Measurements from ENCODE around the gene RHBDD3.
"Not testable (repeated sequence)": the region's sequence is repeated elsewhere in the genome, so short reads cannot be mapped to it uniquely, and the experiment has no call there.

The RHBDD3 gene

DNA sequence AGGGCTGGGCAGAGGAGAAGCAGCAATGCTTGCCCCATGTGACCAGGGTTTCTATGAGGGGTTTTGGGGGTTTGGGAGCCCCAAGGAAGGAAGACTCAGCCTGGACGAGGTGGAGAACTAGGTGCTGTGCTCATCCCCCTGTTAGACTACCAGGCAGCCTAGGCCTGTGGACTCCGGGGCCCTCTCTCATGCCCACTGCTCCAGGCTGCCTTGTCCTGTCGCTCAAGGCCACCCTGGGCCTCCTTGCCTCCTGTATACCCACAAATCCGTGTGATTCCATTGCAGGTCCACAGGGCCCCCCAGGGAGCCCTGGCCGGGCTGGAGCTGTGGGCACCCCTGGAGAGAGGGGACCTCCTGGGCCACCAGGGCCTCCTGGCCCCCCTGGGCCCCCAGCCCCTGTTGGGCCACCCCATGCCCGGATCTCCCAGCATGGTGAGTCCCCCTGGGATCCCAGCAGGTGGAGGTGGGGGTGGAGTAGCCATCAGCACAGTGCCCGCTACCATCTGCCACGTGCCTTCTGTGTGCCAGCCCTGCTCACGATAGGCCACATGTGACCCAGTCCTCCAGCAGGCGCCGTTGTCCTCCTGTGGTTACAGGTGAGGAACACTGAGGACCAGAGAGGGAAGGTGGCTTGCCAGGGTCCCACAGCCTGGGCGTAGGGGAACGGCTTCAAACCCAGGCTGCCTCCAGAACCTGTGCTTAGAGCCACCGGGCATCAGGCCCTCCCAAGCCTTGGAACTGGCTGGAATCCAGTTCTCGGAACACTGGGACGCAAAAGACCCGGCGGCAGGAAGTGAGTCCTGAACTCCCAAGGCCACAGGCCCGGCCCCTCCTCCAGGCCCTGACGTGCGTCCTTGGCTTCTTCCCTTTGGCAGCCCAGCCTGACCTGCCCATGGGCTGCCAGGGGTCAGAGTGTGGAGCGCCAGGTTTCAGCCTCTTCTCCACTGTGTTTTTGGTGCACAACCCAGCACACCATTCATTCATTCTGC is 35.5 kb downstream of the RHBDD3 start:
- H3K36me3 ChIP-seq (ENCODE audit: insufficient read depth, low read length): no peaks in the 10 kb centered on the region
- H3K9ac ChIP-seq (ENCODE audit: low read length): no peak overlapping the region
- no peaks in the 10 kb centered on the region for H3K27me3 ChIP-seq (ENCODE audit: control insufficient read depth in 1 of 2, insufficient read depth in 2 of 2, low read length in 2 of 2)
- no peaks in the 10 kb centered on the region for H3K9me3 ChIP-seq (ENCODE audit: low read length)
- no peak overlapping the region for H3K27ac ChIP-seq (ENCODE audit: low read depth, low read length)
- no peak overlapping the region for H3K4me3 ChIP-seq (ENCODE audit: low read depth in 1 of 2, low read length in 2 of 2)
- no peaks in the 10 kb centered on the region for H3K4me1 ChIP-seq (ENCODE audit: insufficient read depth, low read length)

- H3K4me1 ChIP-seq (ENCODE audit: insufficient read depth, low read length): peaks cover 4% of the 10 kb centered on the region
- no peaks in the 10 kb centered on the region for H3K9me3 ChIP-seq (ENCODE audit: low read length)
- no peak overlapping the region for H3K4me3 ChIP-seq (ENCODE audit: low read depth in 1 of 2, low read length in 2 of 2)
- H3K36me3 ChIP-seq (ENCODE audit: insufficient read depth, low read length): no peaks in the 10 kb centered on the region
- H3K27me3 ChIP-seq (ENCODE audit: control insufficient read depth in 1 of 2, insufficient read depth in 2 of 2, low read length in 2 of 2): no peaks in the 10 kb centered on the region
- no peak overlapping the region for H3K9ac ChIP-seq (ENCODE audit: low read length)
- H3K27ac ChIP-seq (ENCODE audit: low read depth, low read length): no peak overlapping the region
Observed at GRCh38 chr22:29230972-29231875, 36.6 kb downstream of the RHBDD3 start.

DNA sequence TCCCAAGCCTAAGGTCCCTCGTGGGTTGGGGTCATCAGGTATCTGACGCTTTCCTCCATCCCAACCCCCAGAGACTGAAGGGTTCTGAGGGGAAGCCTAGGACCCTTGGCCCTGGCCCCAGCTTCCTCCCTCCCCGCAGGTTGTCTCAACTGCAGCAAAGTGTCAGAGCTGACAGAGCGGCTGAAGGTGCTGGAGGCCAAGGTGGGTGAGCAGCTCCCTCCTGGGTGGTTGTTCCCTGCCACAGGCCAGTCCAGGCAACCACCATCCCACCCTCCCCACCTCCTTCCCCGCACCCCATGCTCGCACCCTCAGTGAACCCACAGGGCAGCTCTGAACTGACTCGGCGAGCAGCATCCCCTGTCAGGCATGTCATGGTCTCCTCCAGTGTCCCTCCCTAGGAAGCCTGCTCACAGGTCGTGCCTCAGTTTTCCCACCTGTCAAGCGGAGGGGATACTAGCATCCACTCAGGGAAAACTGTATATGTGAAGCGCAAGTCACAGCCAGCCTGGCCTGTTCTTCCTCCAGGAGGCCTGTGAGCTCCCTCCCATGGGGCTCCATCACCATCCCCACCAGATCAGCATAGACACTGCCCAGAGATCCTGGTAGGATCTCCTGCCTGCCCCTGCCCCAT is 41.3 kb downstream of the RHBDD3 start:
- Histone ChIP-seq H3K27ac (ENCODE audit: low read depth, low read length) (no peak overlapping the region), H3K36me3 (ENCODE audit: insufficient read depth, low read length) (no peaks in the 10 kb centered on the region), H3K9ac (ENCODE audit: low read length) (no peak overlapping the region), H3K4me3 (ENCODE audit: low read depth in 1 of 2, low read length in 2 of 2) (no peak overlapping the region), H3K27me3 (ENCODE audit: control insufficient read depth in 1 of 2, insufficient read depth in 2 of 2, low read length in 2 of 2) (no peaks in the 10 kb centered on the region), H3K4me1 (ENCODE audit: insufficient read depth, low read length) (peaks cover 32% of the 10 kb centered on the region), H3K9me3 (ENCODE audit: low read length) (no peaks in the 10 kb centered on the region)

GRCh38 chr22:29225422-29226090 is 42.2 kb downstream of the RHBDD3 start:
- Histone ChIP-seq H3K36me3 (ENCODE audit: insufficient read depth, low read length) (no peaks in the 10 kb centered on the region), H3K27me3 (ENCODE audit: control insufficient read depth in 1 of 2, insufficient read depth in 2 of 2, low read length in 2 of 2) (no peaks in the 10 kb centered on the region), H3K4me1 (ENCODE audit: insufficient read depth, low read length) (peaks cover 34% of the 10 kb centered on the region), H3K27ac (ENCODE audit: low read depth, low read length) (peak overlapping the region; percentile 19), H3K4me3 (ENCODE audit: low read depth in 1 of 2, low read length in 2 of 2) (no peak overlapping the region), H3K9me3 (ENCODE audit: low read length) (no peaks in the 10 kb centered on the region), H3K9ac (ENCODE audit: low read length) (no peak overlapping the region)

GRCh38 chr22:29224859-29225410 is 42.8 kb downstream of the RHBDD3 start:
- H3K27ac ChIP-seq (ENCODE audit: low read depth, low read length): peak overlapping the region; percentile 19
- no peak overlapping the region for H3K9ac ChIP-seq (ENCODE audit: low read length)
- peaks cover 39% of the 10 kb centered on the region for H3K4me1 ChIP-seq (ENCODE audit: insufficient read depth, low read length)

GRCh38 chr22:29224121-29224858 is 43.5 kb downstream of the RHBDD3 start:
- H3K9me3 ChIP-seq (ENCODE audit: low read length): no peaks in the 10 kb centered on the region
- H3K36me3 ChIP-seq (ENCODE audit: insufficient read depth, low read length): no peaks in the 10 kb centered on the region
- H3K4me3 ChIP-seq (ENCODE audit: low read depth in 1 of 2, low read length in 2 of 2): no peak overlapping the region
- peaks cover 39% of the 10 kb centered on the region for H3K4me1 ChIP-seq (ENCODE audit: insufficient read depth, low read length)
- H3K27ac ChIP-seq (ENCODE audit: low read depth, low read length): peak overlapping the region; percentile 66
- H3K9ac ChIP-seq (ENCODE audit: low read length): no peak overlapping the region
- H3K27me3 ChIP-seq (ENCODE audit: control insufficient read depth in 1 of 2, insufficient read depth in 2 of 2, low read length in 2 of 2): no peaks in the 10 kb centered on the region

More at GRCh38 chr22:29224859-29225410, 42.8 kb downstream of the RHBDD3 start:
- Histone ChIP-seq H3K36me3 (ENCODE audit: insufficient read depth, low read length) (no peaks in the 10 kb centered on the region), H3K9me3 (ENCODE audit: low read length) (no peaks in the 10 kb centered on the region), H3K27me3 (ENCODE audit: control insufficient read depth in 1 of 2, insufficient read depth in 2 of 2, low read length in 2 of 2) (no peaks in the 10 kb centered on the region), H3K4me3 (ENCODE audit: low read depth in 1 of 2, low read length in 2 of 2) (no peak overlapping the region)

- Histone ChIP-seq H3K4me1 (ENCODE audit: insufficient read depth, low read length) (peaks cover 24% of the 10 kb centered on the region), H3K4me3 (ENCODE audit: low read depth in 1 of 2, low read length in 2 of 2) (no peak overlapping the region), H3K9ac (ENCODE audit: low read length) (no peak overlapping the region), H3K9me3 (ENCODE audit: low read length) (no peaks in the 10 kb centered on the region), H3K27me3 (ENCODE audit: control insufficient read depth in 1 of 2, insufficient read depth in 2 of 2, low read length in 2 of 2) (no peaks in the 10 kb centered on the region), H3K27ac (ENCODE audit: low read depth, low read length) (no peak overlapping the region), H3K36me3 (ENCODE audit: insufficient read depth, low read length) (no peaks in the 10 kb centered on the region)
Observed at GRCh38 chr22:29219881-29220670, 47.7 kb downstream of the RHBDD3 start.

DNA sequence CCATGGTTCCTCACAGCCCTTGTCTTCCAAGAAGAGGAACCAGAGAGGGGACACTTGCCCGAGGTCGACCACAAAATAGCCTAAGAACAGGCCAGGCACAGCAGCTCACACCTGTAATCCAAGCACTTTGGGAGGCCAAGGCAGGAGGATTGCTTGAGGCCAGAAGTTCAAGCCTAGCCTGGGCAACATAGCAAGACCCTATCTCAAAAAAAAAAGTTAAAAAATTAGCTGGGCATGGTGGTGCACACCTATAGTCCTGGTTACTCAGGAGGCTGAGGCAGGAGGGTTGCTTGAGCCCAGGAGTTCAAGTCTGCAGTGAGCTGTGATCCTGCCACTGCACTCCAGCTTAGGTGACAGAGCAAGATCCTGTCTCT is 48.4 kb downstream of the RHBDD3 start:
- not testable (repeated sequence) for H3K36me3 ChIP-seq (ENCODE audit: insufficient read depth, low read length); H3K27me3 ChIP-seq (ENCODE audit: control insufficient read depth in 1 of 2, insufficient read depth in 2 of 2, low read length in 2 of 2); H3K9ac ChIP-seq (ENCODE audit: low read length); H3K27ac ChIP-seq (ENCODE audit: low read depth, low read length); H3K9me3 ChIP-seq (ENCODE audit: low read length); H3K4me3 ChIP-seq (ENCODE audit: low read depth in 1 of 2, low read length in 2 of 2)
- H3K4me1 ChIP-seq (ENCODE audit: insufficient read depth, low read length): peaks cover 17% of the 10 kb centered on the region

- Histone ChIP-seq H3K9ac (ENCODE audit: low read length) (no peak overlapping the region), H3K27ac (ENCODE audit: low read depth, low read length) (no peak overlapping the region), H3K36me3 (ENCODE audit: insufficient read depth, low read length) (no peaks in the 10 kb centered on the region), H3K9me3 (ENCODE audit: low read length) (no peaks in the 10 kb centered on the region), H3K4me1 (ENCODE audit: insufficient read depth, low read length) (peaks cover 12% of the 10 kb centered on the region), H3K27me3 (ENCODE audit: control insufficient read depth in 1 of 2, insufficient read depth in 2 of 2, low read length in 2 of 2) (no peaks in the 10 kb centered on the region), H3K4me3 (ENCODE audit: low read depth in 1 of 2, low read length in 2 of 2) (no peak overlapping the region)
Observed at GRCh38 chr22:29218758-29219408, 48.9 kb downstream of the RHBDD3 start.

All from muscle layer of colon (tissue), 2 donors.